Peyer's patch (tissue), 4 donors: ENCODE measurements around the gene BTNL9.

ENCODE experiments used
- CTCF ChIP-seq, 6 experiments: fragments of 450-650 bp in 4 of 6; fragments of 200-600 bp in 2 of 6; sonication (generic) in 1 of 6; IDR thresholded peaks; one replicate each; pipeline ENCODE4 v1.5.1; 2017 to 2019; ENCODE audit warnings: antibody characterized with exemption in 6 of 6, mild to moderate bottlenecking in 3 of 6, moderate library complexity in 1 of 6
- POLR2A ChIP-seq, 2 donors: fragments of 450-650 bp; IDR thresholded peaks; one replicate each; pipeline ENCODE4 v1.5.1; 2017; ENCODE audit warnings: antibody characterized with exemption in 2 of 2, mild to moderate bottlenecking in 2 of 2, moderate library complexity in 2 of 2

- no peak for TF ChIP-seq CTCF (IDR thresholded peaks at IDR 0.05)
- no peak for TF ChIP-seq POLR2A (IDR thresholded peaks at IDR 0.05)
These were observed 2.7 kb downstream of the BTNL9 start for GRCh38 chr5:181042722-181043121.
